Astrocyte (in vitro differentiated cells and primary cell): ENCODE data around the gene GRAMD2A. TPM values are rescaled to one million over a fixed set of nuclear protein-coding genes. Genes with fewer than 3 reads are reported as not detected.

Experiments
- DNase-seq: peaks from one replicate; pipeline ENCODE4 v3.0.0-alpha.2; 2010; ENCODE audit warnings: low read depth
- FAIRE-seq: peaks from 2 replicates; lab custom pipeline; 2011; peaks lifted over from hg19 to GRCh38; lab: Jason Lieb, UNC
- H2AFZ ChIP-seq: 2 replicates; pipeline ENCODE4 v1.6.0; 2012; ENCODE audit warnings: low read depth, low read length, inconsistent platforms
- H3K27ac ChIP-seq: 2 replicates; pipeline ENCODE4 v1.5.1; 2011; ENCODE audit warnings: low read depth, low read length, inconsistent platforms
- H3K27me3 ChIP-seq: 2 replicates; pipeline ENCODE4 v1.6.0; 2011; ENCODE audit warnings: low read length, inconsistent platforms; ENCODE audit not compliant: insufficient read depth
- H3K36me3 ChIP-seq: 2 replicates; pipeline ENCODE4 v1.5.1; 2011; ENCODE audit warnings: low read length, inconsistent platforms; ENCODE audit not compliant: insufficient read depth
- H3K4me1 ChIP-seq: 2 replicates; pipeline ENCODE4 v1.5.1; 2011; ENCODE audit warnings: low read length, inconsistent platforms; ENCODE audit not compliant: insufficient read depth
- H3K4me2 ChIP-seq: 2 replicates; pipeline ENCODE4 v1.6.0; 2012; ENCODE audit warnings: low read length, inconsistent platforms
- H3K4me3 ChIP-seq: 2 replicates; pipeline ENCODE4 v1.5.1; 2011; ENCODE audit warnings: low read depth, mild to moderate bottlenecking, low read length, inconsistent platforms; ENCODE audit not compliant: insufficient read depth
- H3K79me2 ChIP-seq: 2 replicates; pipeline ENCODE4 v1.6.0; 2012; ENCODE audit warnings: mild to moderate bottlenecking, low read length, inconsistent platforms; ENCODE audit not compliant: insufficient read depth
- H3K9ac ChIP-seq: 2 replicates; pipeline ENCODE4 v1.6.0; 2012; ENCODE audit warnings: mild to moderate bottlenecking, low read length, inconsistent platforms
- H3K9me3 ChIP-seq: 2 replicates; pipeline ENCODE4 v1.5.1; 2012; ENCODE audit warnings: low read depth, mild to moderate bottlenecking, low read length, inconsistent platforms; ENCODE audit not compliant: insufficient read depth
- H4K20me1 ChIP-seq: 2 replicates; pipeline ENCODE4 v1.6.0; 2012; ENCODE audit warnings: low read length, inconsistent platforms; ENCODE audit not compliant: insufficient read depth
- H3K27ac Mint-ChIP-seq: one replicate; pipeline ENCODE4 v1.8.0; 2021; ENCODE audit warnings: mild to moderate bottlenecking, mixed read lengths; ENCODE audit not compliant: unreplicated experiment
- H3K27me3 Mint-ChIP-seq: one replicate; pipeline ENCODE4 v1.8.0; 2021; ENCODE audit warnings: low read depth, mixed read lengths; ENCODE audit not compliant: unreplicated experiment
- H3K36me3 Mint-ChIP-seq: one replicate; pipeline ENCODE4 v1.8.0; 2021; ENCODE audit warnings: low read depth, mixed read lengths; ENCODE audit not compliant: unreplicated experiment
- H3K4me1 Mint-ChIP-seq: one replicate; pipeline ENCODE4 v1.8.0; 2021; ENCODE audit warnings: low read depth, mixed read lengths; ENCODE audit not compliant: unreplicated experiment
- H3K4me3 Mint-ChIP-seq: one replicate; pipeline ENCODE4 v1.8.0; 2021; ENCODE audit warnings: mild to moderate bottlenecking, moderate library complexity, mixed read lengths; ENCODE audit not compliant: unreplicated experiment
- H3K9me3 Mint-ChIP-seq: one replicate; pipeline ENCODE4 v1.8.0; 2021; ENCODE audit warnings: mild to moderate bottlenecking, mixed read lengths; ENCODE audit not compliant: unreplicated experiment
- CTCF ChIP-seq: IDR thresholded peaks from 2 replicates; pipeline ENCODE4 v1.5.1; 2011; ENCODE audit warnings: low read depth, mild to moderate bottlenecking, inconsistent platforms, low read length, moderate library complexity; ENCODE audit not compliant: insufficient read depth
- EZH2 ChIP-seq: IDR thresholded peaks from 2 replicates; pipeline ENCODE4 v1.6.1; 2012; ENCODE audit warnings: mild to moderate bottlenecking, low read length, inconsistent platforms; ENCODE audit not compliant: insufficient read depth
- total RNA-seq: library from RNA; stranded (reverse); gene quantifications from 2 replicates; pipeline ENCODE4 v1.2.1, GENCODE V29; 2021

The GRAMD2A gene
- total RNA-seq, 1 donor from 2014 or later: 0.68 TPM

- H3K4me1 Mint-ChIP-seq: peaks cover 44% of the 10 kb centered on the region
- peaks cover 93% of the 10 kb centered on the region for H3K36me3 ChIP-seq
- H3K9me3 Mint-ChIP-seq: no peaks in the 10 kb centered on the region
- DNase-seq (no peak), FAIRE-seq (no peak)
- H3K4me2 ChIP-seq: no peak overlapping the region
- H3K4me3 Mint-ChIP-seq: no peak overlapping the region
- no peaks in the 10 kb centered on the region for H3K27me3 ChIP-seq
- H3K36me3 Mint-ChIP-seq: peaks cover 57% of the 10 kb centered on the region
- TF ChIP-seq EZH2 (no peak), CTCF (no peak)
- no peaks in the 10 kb centered on the region for H3K27me3 Mint-ChIP-seq
- H3K4me1 ChIP-seq: peaks cover 12% of the 10 kb centered on the region
- no peak overlapping the region for H3K27ac ChIP-seq
- H4K20me1 ChIP-seq: peaks cover 98% of the 10 kb centered on the region
- no peak overlapping the region for H3K9ac ChIP-seq
- no peak overlapping the region for H2AFZ ChIP-seq
- H3K79me2 ChIP-seq: peaks cover 87% of the 10 kb centered on the region
- no peak overlapping the region for H3K4me3 ChIP-seq
- no peaks in the 10 kb centered on the region for H3K9me3 ChIP-seq
- H3K27ac Mint-ChIP-seq: no peak overlapping the region
Observed at GRCh38 chr15:72207558-72208085, 10.0 kb upstream of the GRAMD2A start.

GRCh38 chr15:72206677-72207000 lies 9.1 kb upstream of the GRAMD2A start:
- DNase-seq (no peak), FAIRE-seq (no peak)
- H3K4me3 ChIP-seq: no peak overlapping the region
- H3K4me2 ChIP-seq: no peak overlapping the region
- H3K9me3 ChIP-seq: no peaks in the 10 kb centered on the region
- H3K9ac ChIP-seq: no peak overlapping the region
- no peak overlapping the region for H3K27ac ChIP-seq
- H3K36me3 ChIP-seq: peaks cover 95% of the 10 kb centered on the region
- peaks cover 60% of the 10 kb centered on the region for H3K36me3 Mint-ChIP-seq
- TF ChIP-seq CTCF: no peak
- TF ChIP-seq EZH2: no peak
- peaks cover 46% of the 10 kb centered on the region for H3K4me1 Mint-ChIP-seq
- no peak overlapping the region for H3K4me3 Mint-ChIP-seq
- peaks cover 85% of the 10 kb centered on the region for H3K79me2 ChIP-seq
- no peak overlapping the region for H2AFZ ChIP-seq
- no peaks in the 10 kb centered on the region for H3K9me3 Mint-ChIP-seq
- peaks cover 98% of the 10 kb centered on the region for H4K20me1 ChIP-seq
- H3K4me1 ChIP-seq: peaks cover 12% of the 10 kb centered on the region
- no peaks in the 10 kb centered on the region for H3K27me3 Mint-ChIP-seq
- no peaks in the 10 kb centered on the region for H3K27me3 ChIP-seq
- H3K27ac Mint-ChIP-seq: peak overlapping the region; percentile 55

GRCh38 chr15:72205896-72206676 lies 8.5 kb upstream of the GRAMD2A start:
- no peaks in the 10 kb centered on the region for H3K9me3 Mint-ChIP-seq
- peaks cover 46% of the 10 kb centered on the region for H3K4me1 Mint-ChIP-seq
- H3K9me3 ChIP-seq: no peaks in the 10 kb centered on the region
- H3K4me2 ChIP-seq: no peak overlapping the region
- peaks cover 95% of the 10 kb centered on the region for H3K36me3 ChIP-seq
- H3K27ac ChIP-seq: no peak overlapping the region
- H3K27ac Mint-ChIP-seq: peak overlapping the region; percentile 47
- H4K20me1 ChIP-seq: peaks cover 98% of the 10 kb centered on the region
- H3K27me3 ChIP-seq: no peaks in the 10 kb centered on the region
- peaks cover 12% of the 10 kb centered on the region for H3K4me1 ChIP-seq
- H3K4me3 Mint-ChIP-seq: no peak overlapping the region
- H3K79me2 ChIP-seq: peaks cover 85% of the 10 kb centered on the region
- FAIRE-seq (no peak), DNase-seq (no peak)
- peaks cover 57% of the 10 kb centered on the region for H3K36me3 Mint-ChIP-seq
- H3K4me3 ChIP-seq: no peak overlapping the region
- H3K27me3 Mint-ChIP-seq: no peaks in the 10 kb centered on the region
- no peak overlapping the region for H3K9ac ChIP-seq
- TF ChIP-seq EZH2 (no peak), CTCF (no peak)
- no peak overlapping the region for H2AFZ ChIP-seq
